Measurements from ENCODE around the gene MEMO1.

MEMO1 gene

GRCh38 chr2:31823558-31823957 is 187.2 kb downstream of the MEMO1 start:
- no peak for DNase-seq (ENCODE audit: low read depth)

GRCh38 chr2:31822587-31822986 is 188.2 kb downstream of the MEMO1 start:
- no peak for DNase-seq (ENCODE audit: low read depth)
